Lower leg skin (tissue), 3 donors: ENCODE measurements around the gene SDHAF1.

Source experiments
- POLR2A ChIP-seq, 2 donors: fragments of 450-650 bp; IDR thresholded peaks; one replicate each; pipeline ENCODE4 v1.6.1; 2016 to 2017; ENCODE audit warnings: antibody characterized with exemption in 2 of 2, mild to moderate bottlenecking in 1 of 2, moderate library complexity in 1 of 2
- TF ChIP-seq, protein P1 (sequence below), 3 donors: fragments of 450-650 bp; IDR thresholded peaks; one replicate each; pipeline ENCODE4 v1.5.1; 2016; ENCODE audit warnings: antibody characterized with exemption in 3 of 3, mild to moderate bottlenecking in 3 of 3, moderate library complexity in 2 of 3

DNA sequence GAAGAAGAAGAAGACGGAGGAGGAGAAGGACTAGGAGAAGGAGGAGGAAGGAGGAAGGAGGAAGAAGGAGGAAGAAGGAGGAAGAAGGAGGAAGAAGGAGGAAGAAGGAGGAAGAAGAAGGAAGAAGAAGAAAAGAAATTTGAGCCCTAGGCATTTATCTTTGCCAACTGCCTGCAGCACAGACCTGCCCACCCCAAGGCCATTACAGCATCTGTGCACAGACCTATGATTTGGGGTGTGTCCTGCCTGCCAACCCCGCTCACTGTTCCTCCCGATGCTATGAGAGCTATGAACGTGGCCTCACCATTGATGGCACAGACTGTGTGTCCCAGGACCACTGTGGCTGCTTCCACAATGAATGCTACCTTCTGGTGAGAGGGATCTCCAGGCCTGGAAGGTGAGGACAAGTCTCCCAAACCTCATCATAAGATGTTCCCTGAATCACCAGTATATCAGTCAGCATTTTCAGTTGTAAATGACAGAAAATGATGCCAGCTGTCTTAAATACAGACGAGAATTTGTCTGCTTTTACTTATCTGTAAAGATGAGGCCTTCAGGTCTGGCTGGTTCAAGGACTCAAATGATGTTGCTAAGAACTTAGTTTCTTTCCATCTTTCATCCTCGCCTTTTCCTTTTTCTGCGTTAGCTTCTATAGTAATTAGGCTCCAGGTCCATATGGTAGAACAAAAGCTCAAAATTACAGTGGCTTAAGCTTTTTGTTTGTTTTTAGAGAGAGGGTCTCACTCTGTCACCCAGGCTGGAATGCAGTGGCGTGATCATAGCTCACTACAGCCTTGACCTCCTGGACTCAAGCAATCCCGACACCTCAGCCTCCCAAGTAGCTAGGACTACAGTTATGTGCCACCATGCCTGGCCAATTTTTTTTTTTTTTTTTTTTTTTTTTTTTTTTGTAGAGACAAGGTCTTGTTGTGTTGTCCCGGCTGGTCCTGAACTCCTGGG lies 3.9 kb upstream of the SDHAF1 start:
- no peak for TF ChIP-seq POLR2A (IDR thresholded peaks at IDR 0.05)
- TF ChIP-seq, protein P1, sequence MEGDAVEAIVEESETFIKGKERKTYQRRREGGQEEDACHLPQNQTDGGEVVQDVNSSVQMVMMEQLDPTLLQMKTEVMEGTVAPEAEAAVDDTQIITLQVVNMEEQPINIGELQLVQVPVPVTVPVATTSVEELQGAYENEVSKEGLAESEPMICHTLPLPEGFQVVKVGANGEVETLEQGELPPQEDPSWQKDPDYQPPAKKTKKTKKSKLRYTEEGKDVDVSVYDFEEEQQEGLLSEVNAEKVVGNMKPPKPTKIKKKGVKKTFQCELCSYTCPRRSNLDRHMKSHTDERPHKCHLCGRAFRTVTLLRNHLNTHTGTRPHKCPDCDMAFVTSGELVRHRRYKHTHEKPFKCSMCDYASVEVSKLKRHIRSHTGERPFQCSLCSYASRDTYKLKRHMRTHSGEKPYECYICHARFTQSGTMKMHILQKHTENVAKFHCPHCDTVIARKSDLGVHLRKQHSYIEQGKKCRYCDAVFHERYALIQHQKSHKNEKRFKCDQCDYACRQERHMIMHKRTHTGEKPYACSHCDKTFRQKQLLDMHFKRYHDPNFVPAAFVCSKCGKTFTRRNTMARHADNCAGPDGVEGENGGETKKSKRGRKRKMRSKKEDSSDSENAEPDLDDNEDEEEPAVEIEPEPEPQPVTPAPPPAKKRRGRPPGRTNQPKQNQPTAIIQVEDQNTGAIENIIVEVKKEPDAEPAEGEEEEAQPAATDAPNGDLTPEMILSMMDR (IDR thresholded peaks at IDR 0.05): no peak
